Endometrium (tissue), 2 donors: ENCODE measurements around the gene PIK3CG.

Source experiments
- FAIRE-seq: peaks from 2 replicates; lab custom pipeline; 2012; peaks lifted over from hg19 to GRCh38; lab: Jason Lieb, UNC
- donor health status: control.
- donor health status: control.

PIK3CG gene

GRCh38 chr7:106858618-106859532 lies 6.2 kb upstream of the PIK3CG start:
- FAIRE-seq, result no peak

GRCh38 chr7:106862317-106863089 lies 2.6 kb upstream of the PIK3CG start:
- no peak for FAIRE-seq

- FAIRE-seq, result no peak
Observed at GRCh38 chr7:106863274-106863997, 1.6 kb upstream of the PIK3CG start.

- FAIRE-seq, result no peak
Observed at GRCh38 chr7:106864298-106865081, 592 bp upstream of the PIK3CG start.

GRCh38 chr7:106866298-106867281 lies 1.5 kb downstream of the PIK3CG start:
- no peak for FAIRE-seq

- FAIRE-seq, result no peak
Observed at GRCh38 chr7:106867641-106868351, 2.7 kb downstream of the PIK3CG start.

- FAIRE-seq, result no peak
Observed at GRCh38 chr7:106868364-106868763, 3.3 kb downstream of the PIK3CG start.

- FAIRE-seq, result no peak
Observed at GRCh38 chr7:106869954-106870353, 4.9 kb downstream of the PIK3CG start.

GRCh38 chr7:106870528-106870927 lies 5.4 kb downstream of the PIK3CG start:
- FAIRE-seq, result no peak

- no peak for FAIRE-seq
Observed at GRCh38 chr7:106870983-106871410, 5.9 kb downstream of the PIK3CG start.

- FAIRE-seq, result no peak
Observed at GRCh38 chr7:106871793-106872571, 6.9 kb downstream of the PIK3CG start.

GRCh38 chr7:106872763-106873162 lies 7.7 kb downstream of the PIK3CG start:
- no peak for FAIRE-seq

- no peak for FAIRE-seq
Observed at GRCh38 chr7:106874076-106874475, 9.0 kb downstream of the PIK3CG start.

- FAIRE-seq, result no peak
Observed at GRCh38 chr7:106875508-106875907, 10.4 kb downstream of the PIK3CG start.

GRCh38 chr7:106878748-106879439 lies 13.8 kb downstream of the PIK3CG start:
- no peak for FAIRE-seq

GRCh38 chr7:106881984-106882383 lies 16.9 kb downstream of the PIK3CG start:
- no peak for FAIRE-seq

- FAIRE-seq, result no peak
Observed at GRCh38 chr7:106883456-106884026, 18.5 kb downstream of the PIK3CG start.

GRCh38 chr7:106885652-106886051 lies 20.6 kb downstream of the PIK3CG start:
- no peak for FAIRE-seq
